ENCODE results near the gene JMY.
A peak's percentile ranks its signal among the peaks of the same experiment; 100 is the strongest.
"Not testable (repeated sequence)": the region's sequence is repeated elsewhere in the genome, so short reads cannot be mapped to it uniquely, and the experiment has no call there.

JMY gene

DNA sequence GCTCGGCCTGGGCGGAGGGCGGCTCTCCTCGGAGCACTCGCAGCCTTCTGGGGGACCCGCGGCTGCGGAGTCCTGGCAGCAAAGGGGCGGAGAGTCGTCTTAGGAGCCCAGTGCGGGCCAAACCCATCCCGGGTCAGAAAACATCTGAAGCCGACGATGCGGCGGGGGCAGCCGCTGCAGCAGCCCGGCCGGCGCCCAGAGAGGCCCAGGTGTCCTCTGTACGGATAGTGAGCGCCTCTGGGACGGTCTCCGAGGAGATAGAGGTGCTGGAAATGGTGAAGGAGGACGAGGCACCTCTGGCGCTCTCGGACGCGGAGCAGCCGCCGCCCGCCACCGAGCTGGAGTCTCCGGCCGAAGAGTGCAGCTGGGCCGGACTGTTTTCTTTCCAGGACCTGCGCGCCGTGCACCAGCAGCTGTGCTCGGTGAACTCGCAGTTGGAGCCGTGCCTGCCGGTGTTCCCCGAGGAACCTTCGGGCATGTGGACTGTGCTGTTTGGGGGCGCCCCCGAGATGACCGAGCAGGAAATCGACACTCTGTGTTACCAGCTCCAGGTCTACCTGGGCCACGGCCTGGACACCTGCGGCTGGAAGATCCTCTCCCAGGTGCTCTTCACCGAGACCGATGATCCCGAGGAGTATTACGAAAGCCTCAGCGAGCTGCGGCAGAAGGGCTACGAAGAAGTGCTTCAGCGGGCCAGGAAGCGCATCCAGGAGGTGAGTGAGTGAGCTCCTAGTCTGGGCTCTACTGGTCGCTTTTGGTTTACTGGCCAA lies 1.2 kb downstream of the JMY start:
- peak in 18 of 58 donors; percentile 6 to 46 (median 24) for DNase-seq

GRCh38 chr5:79237740-79238560 lies 2.0 kb downstream of the JMY start:
- no peak for DNase-seq

GRCh38 chr5:79240561-79240960 lies 4.6 kb downstream of the JMY start:
- no peak for DNase-seq

DNA sequence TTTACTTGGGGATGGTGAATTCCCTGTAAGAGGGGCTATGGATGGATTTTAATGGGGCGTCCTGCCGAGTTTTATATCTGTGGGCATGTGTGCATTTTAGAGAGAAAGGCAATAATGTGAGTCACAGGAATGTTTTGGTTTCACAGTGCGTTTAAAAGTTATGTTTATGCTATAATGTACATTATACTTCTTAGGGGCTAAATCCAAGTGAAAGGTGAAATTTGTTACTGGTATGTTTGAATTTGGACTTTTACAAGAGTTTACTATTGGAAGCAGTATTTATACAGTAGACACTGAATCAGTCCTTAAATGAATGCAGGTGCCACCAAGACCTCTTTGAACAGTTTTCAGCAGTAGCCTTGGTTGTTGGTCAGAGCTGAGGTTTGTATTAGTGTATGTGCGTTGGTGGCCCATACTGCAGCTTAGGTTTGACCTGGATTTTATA lies 5.6 kb downstream of the JMY start:
- DNase-seq: no peak

DNA sequence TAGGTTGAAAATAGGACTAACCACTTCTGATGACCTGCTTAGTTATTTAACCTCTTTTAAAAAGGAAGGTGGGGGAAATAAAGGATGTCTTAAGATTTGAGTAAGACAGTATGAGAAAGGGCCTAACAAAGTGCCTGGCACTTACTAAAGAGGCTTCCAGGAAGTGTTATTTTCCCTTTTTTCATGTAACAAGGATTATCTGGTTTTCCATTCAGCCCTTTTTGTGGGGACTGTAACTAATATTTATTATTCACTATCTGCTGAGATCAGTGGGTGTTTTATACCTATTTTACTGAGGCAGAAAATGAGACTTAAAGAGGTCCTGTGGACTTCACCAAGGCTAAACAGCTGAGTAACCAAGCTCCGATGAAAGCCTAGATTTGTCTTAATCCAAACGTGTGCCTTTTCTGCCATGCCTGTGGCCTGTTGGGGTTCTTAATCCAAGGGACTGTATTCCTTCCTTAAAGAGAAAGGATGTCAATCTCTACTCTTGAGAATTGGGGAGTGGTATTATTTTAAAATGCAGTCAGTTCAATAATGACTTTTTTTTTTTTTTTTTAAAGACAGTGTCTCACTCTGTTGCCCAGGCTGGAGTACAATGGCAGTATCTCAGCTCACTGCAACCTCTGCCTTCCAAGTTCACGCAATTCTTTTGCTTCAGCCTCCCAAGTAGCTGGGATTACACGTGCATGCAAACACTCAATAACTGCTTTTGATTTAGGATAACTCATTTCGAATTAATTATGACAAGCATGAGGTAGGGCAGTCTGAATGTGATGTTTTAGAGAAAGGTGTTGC lies 6.5 kb downstream of the JMY start:
- no peak for DNase-seq

DNA sequence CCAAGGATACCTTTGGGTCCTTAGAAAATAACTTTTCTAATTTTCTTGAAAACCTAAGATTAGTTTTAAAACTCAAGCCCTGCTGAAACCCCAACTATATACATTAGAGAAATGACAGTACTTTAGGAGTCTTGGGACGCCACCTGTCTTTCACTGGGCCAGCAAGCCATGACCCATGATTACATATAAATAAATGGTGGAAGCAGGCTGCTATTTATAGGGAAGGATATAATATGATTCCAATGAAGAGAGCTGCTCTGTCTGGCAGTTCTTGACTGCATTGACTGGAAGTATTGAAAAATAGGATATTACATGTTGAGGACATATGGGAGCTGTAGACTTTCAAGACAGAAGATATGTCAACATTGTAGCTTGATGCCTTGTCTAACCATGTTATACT lies 7.3 kb downstream of the JMY start:
- DNase-seq: no peak

DNA sequence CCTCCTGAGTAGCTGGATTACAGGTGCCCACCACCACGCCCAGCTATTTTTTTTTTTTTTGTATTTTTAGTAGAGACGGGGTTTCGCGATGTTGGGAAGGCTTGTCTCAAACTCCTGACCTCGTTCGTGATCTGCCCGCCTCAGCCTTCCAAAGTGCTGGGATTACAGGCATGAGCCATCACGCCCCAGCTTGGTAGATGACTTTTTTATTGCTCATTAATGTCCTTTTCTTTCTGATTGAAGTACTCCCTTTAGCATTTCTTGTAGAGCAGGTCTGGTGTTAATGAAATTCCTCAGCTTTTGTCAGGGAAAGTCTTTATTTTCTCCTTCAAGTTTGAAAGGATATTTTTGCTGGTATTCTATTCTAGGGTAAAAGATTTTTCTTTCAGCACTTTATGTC lies 18.1 kb downstream of the JMY start:
- not testable (repeated sequence) for DNase-seq

DNA sequence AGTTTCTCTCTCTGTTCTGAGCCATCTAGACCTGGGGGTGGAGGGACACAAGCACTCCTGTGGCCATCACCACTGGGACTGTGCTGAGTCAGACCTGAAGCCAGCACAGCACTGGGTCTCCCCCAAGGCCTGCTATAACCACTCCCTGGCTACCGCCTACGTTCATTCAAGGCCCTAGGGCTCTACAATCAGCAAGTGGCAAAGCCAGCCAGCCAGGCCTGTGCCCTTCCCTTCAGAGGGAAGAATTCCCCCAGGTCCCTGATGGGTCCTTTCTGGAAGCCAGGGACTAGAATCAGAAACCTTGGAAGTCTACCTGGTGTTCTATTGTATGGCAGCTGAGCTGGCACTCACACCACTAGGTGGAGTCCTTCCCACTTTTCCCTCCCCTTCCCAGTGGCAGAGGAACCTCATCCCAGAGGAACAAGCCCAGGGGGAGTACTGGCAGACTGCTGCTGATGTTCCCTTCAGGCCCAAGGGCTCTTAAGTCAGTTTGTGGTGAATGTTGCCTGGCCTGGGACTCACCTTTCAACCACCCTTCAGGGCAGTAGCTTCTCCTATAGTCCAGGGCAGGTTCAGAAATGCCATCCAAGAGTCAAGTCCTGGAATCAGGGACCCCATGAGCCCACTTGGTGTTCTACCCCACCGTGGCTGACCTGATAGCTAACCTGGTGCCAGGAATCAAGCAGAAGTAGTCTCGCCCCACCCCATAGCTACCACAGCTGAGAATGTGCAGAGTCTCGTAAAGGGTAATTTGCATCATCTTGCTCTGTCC lies 20.0 kb downstream of the JMY start:
- no peak for DNase-seq

DNA sequence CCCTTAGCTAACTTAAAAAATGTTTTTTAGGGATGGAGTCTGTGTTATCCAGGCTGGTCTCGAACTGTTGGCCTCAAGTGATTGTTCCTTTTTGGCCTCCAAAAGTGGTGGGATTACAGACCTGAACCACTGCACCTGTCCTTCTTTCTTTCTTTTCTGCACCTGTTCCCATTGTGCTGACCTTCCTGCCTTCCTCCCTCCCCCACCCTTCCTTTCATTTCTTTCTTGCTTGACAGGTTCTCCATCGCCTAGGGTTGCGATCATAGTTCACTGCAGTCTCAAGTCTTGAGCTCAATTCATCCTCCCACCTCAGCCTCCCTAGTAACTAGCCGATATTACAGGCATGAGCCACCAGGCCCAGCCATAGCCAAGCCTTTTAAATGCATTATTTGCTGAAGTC lies 20.6 kb downstream of the JMY start:
- DNase-seq: no peak

DNA sequence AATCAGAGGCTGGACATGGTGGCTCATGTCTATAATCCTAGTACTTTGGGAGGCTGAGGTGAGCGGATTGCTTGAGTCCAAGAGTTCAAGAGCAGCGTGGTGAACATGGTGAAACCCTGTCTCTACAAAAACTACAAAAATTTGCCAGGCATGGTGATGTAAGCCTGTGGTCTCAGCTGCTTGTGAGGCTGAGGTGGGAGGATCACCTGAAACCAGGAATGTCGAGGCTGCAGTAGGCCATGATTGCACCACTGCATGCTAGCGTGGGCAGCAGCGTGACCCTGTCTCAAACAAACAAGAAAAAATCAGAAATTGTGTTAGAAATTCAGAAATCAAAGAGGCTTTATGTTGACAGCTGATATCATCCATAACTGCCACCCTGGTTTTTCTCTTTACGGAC lies 21.4 kb downstream of the JMY start:
- no peak for DNase-seq

DNA sequence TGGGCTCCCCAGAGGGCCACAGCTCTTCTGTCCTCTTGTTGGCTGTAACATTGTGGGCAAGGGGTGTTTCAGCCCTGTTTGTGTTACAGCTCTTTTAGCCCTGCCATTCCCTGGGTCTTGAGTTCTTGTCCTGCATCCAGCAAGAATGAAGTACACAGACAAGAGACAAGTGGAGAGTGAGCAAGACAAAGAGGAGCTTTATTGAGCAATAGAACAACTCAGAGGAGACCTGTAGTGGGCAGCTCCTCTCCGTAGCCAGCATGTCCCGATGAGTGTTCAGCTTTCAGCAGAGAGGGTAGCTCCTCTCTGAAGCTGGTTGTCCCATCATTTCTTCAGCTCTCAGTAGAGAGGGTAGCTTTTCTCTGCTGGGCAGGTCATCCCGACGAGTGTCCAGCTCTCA lies 22.9 kb downstream of the JMY start:
- DNase-seq: no peak

DNA sequence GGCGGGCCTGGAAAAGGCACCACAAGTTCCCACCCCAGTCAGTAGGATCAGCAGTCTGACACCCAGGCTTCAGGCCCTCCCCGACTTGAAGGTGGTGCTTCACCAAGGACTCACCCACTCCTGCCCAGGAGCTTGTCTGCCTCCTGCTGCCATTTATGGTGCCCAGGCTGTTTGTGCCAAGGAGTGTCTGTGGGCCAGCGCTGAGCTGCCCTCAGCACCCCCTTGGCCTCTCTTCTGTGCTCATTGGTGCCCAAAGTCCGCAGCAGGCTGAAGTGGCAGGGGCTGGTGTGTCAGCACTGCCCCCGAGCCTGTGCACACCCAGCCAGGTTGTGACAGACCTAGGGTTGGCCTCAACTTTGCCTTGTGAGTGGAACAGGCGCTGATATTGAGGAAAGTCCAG lies 23.5 kb downstream of the JMY start:
- DNase-seq: no peak

DNA sequence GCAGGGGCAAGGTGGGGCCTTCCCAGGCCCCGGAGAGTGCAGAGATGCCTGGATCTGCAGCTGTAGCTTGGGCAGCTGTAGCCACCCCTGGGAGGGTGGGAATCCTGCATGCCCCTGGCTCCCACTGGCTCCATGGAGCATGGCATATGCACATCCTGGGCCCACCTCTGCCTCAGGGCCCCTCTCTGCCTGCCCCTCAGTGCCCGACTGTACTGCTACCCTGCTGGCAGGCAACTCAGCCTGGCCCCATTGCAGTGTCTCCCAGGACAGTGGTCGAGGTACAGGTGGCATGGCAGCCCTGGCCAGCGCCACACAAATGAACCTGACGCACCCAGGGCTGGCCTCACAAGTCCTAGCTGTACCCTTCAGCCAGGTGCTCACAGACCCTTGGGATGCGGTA lies 23.9 kb downstream of the JMY start:
- DNase-seq: no peak

DNA sequence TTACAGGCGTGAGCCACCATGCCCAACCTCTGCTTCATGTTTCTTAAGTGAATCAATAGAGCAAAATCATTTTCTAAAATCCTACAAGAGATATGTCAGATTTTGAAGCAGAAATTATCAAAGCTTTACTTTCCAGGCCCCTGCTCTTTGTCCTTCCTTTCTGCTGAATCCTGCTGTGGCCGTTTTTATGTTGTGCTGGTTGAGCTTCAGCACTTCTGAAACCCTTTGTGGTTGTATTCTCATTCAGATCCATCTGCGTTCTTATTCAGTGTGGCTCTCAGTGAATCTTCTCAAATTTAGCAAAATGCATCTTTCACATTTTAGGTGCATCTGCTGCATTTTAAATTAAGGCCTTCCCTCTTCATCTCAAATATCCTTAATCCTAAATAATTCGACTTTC lies 26.0 kb downstream of the JMY start:
- DNase-seq: no peak

DNA sequence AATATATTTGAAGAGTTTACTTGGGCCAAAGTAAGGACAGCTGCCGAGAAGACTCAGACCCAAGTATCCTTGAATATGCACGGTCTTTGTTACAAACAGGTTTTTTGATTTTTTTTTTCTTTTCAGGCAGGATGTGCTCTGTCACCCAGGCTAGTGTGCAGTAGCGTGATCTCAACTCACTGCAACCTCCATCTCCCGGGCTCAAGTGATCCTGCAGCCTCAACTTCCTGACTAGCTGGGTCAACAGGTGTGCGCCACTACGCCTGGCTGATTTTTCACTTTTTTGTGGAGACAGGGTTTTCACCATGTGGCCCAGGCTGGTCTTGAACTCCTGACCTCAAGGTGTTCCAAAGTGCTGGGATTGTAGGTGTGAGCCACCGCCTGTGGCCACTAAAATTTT lies 27.4 kb downstream of the JMY start:
- no peak for DNase-seq

- DNase-seq: no peak
Observed at GRCh38 chr5:79267180-79267579, 31.2 kb downstream of the JMY start.

DNA sequence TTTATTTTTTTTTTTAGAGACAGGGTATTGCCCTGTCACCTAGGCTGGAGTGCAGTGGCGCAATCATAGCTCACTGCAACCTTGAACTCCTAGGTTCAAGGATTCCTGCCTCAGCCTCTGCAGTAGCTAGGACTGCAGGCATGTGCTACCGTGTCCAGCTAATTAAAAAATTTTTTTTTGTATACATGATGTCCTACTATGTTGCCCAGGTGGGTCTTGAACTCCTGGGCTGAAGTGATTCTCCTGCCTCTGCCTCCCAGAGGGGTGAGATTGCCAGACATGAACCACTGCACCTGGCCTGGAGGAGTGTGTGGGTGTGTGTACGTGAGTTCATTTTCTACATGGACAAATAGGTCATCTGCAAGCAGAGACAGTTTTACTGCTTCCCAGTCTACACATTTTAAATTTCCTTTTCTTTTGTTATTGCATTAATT lies 33.8 kb downstream of the JMY start:
- DNase-seq: no peak

- no peak for DNase-seq
Observed at GRCh38 chr5:79273341-79273740, 37.4 kb downstream of the JMY start.

DNA sequence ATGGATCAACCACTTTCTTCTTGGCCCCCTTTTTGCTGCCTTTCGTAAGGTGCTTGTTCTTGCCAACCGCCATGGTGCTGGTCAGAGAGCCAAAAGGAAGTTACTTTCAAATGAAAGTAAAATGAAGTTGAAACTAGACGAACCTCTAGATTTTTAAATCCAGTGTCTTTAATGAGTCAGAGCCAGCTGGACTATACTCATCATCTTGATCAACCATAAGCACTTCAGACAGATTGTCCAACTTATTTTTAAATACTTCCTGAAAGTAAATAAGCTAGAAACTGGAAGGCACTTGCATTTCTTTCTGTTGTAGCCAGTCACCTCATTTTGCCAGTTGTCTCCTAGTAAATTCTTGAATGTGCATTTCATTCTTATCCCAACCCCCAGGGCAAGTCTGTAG lies 48.9 kb downstream of the JMY start:
- DNase-seq: no peak

DNA sequence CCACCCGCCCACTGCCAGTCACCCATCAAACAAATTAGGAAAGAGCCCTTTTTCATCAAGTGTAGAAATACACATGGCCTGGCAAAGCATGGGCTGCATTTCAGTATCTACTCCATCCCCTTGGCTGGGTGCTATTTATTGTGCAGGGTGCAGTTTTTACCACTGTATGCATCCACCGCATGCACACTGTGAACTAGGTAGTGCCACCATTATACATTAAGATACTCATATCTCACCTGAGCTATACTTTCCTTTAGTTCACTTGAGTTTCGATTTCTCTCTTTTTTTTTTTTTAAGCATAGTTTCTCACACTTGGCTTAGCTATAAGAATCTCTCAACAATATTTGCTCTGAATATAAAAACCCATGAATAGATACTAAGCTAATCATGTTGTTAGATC lies 49.4 kb downstream of the JMY start:
- DNase-seq: peak in 1 of 58 donors; percentile 1

- no peak for DNase-seq
Observed at GRCh38 chr5:79285833-79286232, 49.9 kb downstream of the JMY start.
